SK-N-SH treated with all-trans-retinoic acid at 6 μM for 48 hours (cell line): ENCODE data around the gene GPR31.

ENCODE experiments used
- ATAC-seq: fragments of 200-7000 bp; cut with Tn5 transposase; 3 replicates; pipeline ENCODE4 v1.9.1; 2020; ENCODE audit warnings: mild to moderate bottlenecking, moderate library complexity
- ARNTL ChIP-seq: fragments of 450-650 bp; formaldehyde crosslinking; IDR thresholded peaks from 2 replicates; pipeline ENCODE4 v1.5.0; 2020; ENCODE audit warnings: low read depth, mild to moderate bottlenecking, moderate library complexity, borderline replicate concordance
- BACH2 ChIP-seq: fragments of 250-450 bp; sonication (Bioruptor Pico); IDR thresholded peaks from 2 replicates; pipeline ENCODE4 v1.9.0; 2021; ENCODE audit warnings: mild to moderate bottlenecking, borderline replicate concordance
- CREB5 ChIP-seq: fragments of 250-450 bp; sonication (Bioruptor Pico); IDR thresholded peaks from 2 replicates; pipeline ENCODE4 v1.5.1; 2020; ENCODE audit warnings: low read depth, mild to moderate bottlenecking, moderate library complexity
- ESRRG ChIP-seq: fragments of 250-450 bp; sonication (Bioruptor Pico); IDR thresholded peaks from 2 replicates; pipeline ENCODE4 v1.6.1; 2021; ENCODE audit warnings: mild to moderate bottlenecking
- RARB ChIP-seq: fragments of 250-450 bp; sonication (Bioruptor Pico); IDR thresholded peaks from 2 replicates; pipeline ENCODE4 v1.8.0; 2021; ENCODE audit warnings: mild to moderate bottlenecking, moderate library complexity
- TSHZ2 ChIP-seq: fragments of 250-450 bp; sonication (Bioruptor Pico); IDR thresholded peaks from 2 replicates; pipeline ENCODE4 v1.5.0; 2020; ENCODE audit warnings: mild to moderate bottlenecking, moderate library complexity
- ZFP30 ChIP-seq: fragments of 450-650 bp; formaldehyde crosslinking; IDR thresholded peaks from 2 replicates; pipeline ENCODE4 v1.5.0; 2022; ENCODE audit warnings: mild to moderate bottlenecking, moderate library complexity
- ZNF565 ChIP-seq: fragments of 450-650 bp; formaldehyde crosslinking; conservative IDR thresholded peaks from 2 replicates; pipeline ENCODE4 v1.5.0; 2020; ENCODE audit warnings: low read depth, mild to moderate bottlenecking, moderate library complexity
- ZNF70 ChIP-seq: fragments of 450-650 bp; formaldehyde crosslinking; IDR thresholded peaks from 2 replicates; pipeline ENCODE4 v1.5.0; 2020; ENCODE audit warnings: mild to moderate bottlenecking, moderate library complexity

Gene GPR31

GRCh38 chr6:167106406-167106805 lies 51.4 kb downstream of the GPR31 start:
- no peak for ATAC-seq
- no peak for TF ChIP-seq BACH2 (CRISPR knock-in tag)
- TF ChIP-seq ARNTL (CRISPR knock-in tag) = no peak
- no peak for TF ChIP-seq ZFP30 (CRISPR knock-in tag)
- TF ChIP-seq ZNF565 (CRISPR knock-in tag) = no peak
- no peak for TF ChIP-seq ESRRG (CRISPR knock-in tag)
- no peak for TF ChIP-seq TSHZ2 (CRISPR knock-in tag)
- TF ChIP-seq CREB5 (CRISPR knock-in tag) = no peak
- TF ChIP-seq RARB = no peak
- TF ChIP-seq ZNF70 (CRISPR knock-in tag) = no peak
- TF ChIP-seq, all 23 proteins: peak for 0
